Activated T-helper 1 cell treated with anti-CD3 and anti-CD28 coated beads, Interleukin-12 subunit alpha, Interleukin-12 subunit beta, Interleukin-2, Interleukin-4 antibody, amounts not matched to agents 30 ng/mL and 10 ng/mL and 1 ng/mL, durations not matched to agents 14 hours and 24 hours and 36 hours (primary cell): Measurements from ENCODE around the gene SLC16A14. TPM values are rescaled to one million over a fixed set of nuclear protein-coding genes. Genes with fewer than 3 reads are reported as not detected.

Experiments used
- DNase-seq: peaks from one replicate; pipeline ENCODE4 v3.0.0; 2021; ENCODE audit warnings: low spot score
- H3K27ac Mint-ChIP-seq: one replicate; pipeline ENCODE4 v1.8.0; 2021; ENCODE audit warnings: mild to moderate bottlenecking, mixed read lengths
- H3K27me3 Mint-ChIP-seq: one replicate; pipeline ENCODE4 v1.8.0; 2022; ENCODE audit warnings: mild to moderate bottlenecking, moderate library complexity, mixed read lengths; ENCODE audit not compliant: insufficient read depth
- H3K36me3 Mint-ChIP-seq: one replicate; pipeline ENCODE4 v1.8.0; 2021; ENCODE audit warnings: low read depth, mixed read lengths
- H3K4me1 Mint-ChIP-seq: one replicate; pipeline ENCODE4 v1.8.0; 2021; ENCODE audit warnings: low read depth, mixed read lengths
- H3K4me3 Mint-ChIP-seq: one replicate; pipeline ENCODE4 v1.8.0; 2021; ENCODE audit warnings: mild to moderate bottlenecking, moderate library complexity, mixed read lengths
- H3K9me3 Mint-ChIP-seq: one replicate; pipeline ENCODE4 v1.8.0; 2021; ENCODE audit warnings: mixed read lengths
- intact Hi-C: fragments of 100-400 bp; cut with micrococcal nuclease; formaldehyde crosslinking; loops from one replicate; pipeline ENCODE4 v1.15.1; 2024
- total RNA-seq: library from RNA; stranded (reverse); gene quantifications from 2 replicates; pipeline ENCODE4 v1.2.3, GENCODE V29; 2022

SLC16A14 gene
- total RNA-seq, 1 donor from 2014 or later, result 3.1 TPM

GRCh38 chr2:230060672-230061293 lies 7.9 kb downstream of the SLC16A14 start:
- DNase-seq, result no peak
- no peaks in the 10 kb centered on the region for H3K27me3 Mint-ChIP-seq
- peaks cover 12% of the 10 kb centered on the region for H3K4me1 Mint-ChIP-seq
- peak overlapping the region; percentile 35 for H3K4me3 Mint-ChIP-seq
- intact Hi-C loops, result loop anchor here (1.0 to 10.0 kb wide), 3 partner anchors 8 to 276 kb away; no protein-coding TSS in a partner anchor
- H3K36me3 Mint-ChIP-seq, result peaks cover 2% of the 10 kb centered on the region
- H3K27ac Mint-ChIP-seq, result peak overlapping the region; percentile 78
- H3K9me3 Mint-ChIP-seq, result peaks cover 10% of the 10 kb centered on the region

GRCh38 chr2:230053753-230054478 lies 14.8 kb downstream of the SLC16A14 start:
- Mint-ChIP-seq H3K36me3 (peaks cover 2% of the 10 kb centered on the region), H3K4me1 (peaks cover 12% of the 10 kb centered on the region), H3K9me3 (no peaks in the 10 kb centered on the region), H3K27me3 (no peaks in the 10 kb centered on the region), H3K27ac (no peak overlapping the region), H3K4me3 (no peak overlapping the region)
- no peak for DNase-seq
- intact Hi-C loops, result loop anchor here (2.0 kb wide), 1 partner anchor 15 kb away; the partner anchor contains the start of gene SLC16A14

- H3K4me1 Mint-ChIP-seq, result peaks cover 18% of the 10 kb centered on the region
- no peak overlapping the region for H3K4me3 Mint-ChIP-seq
- H3K9me3 Mint-ChIP-seq, result no peaks in the 10 kb centered on the region
- DNase-seq, result no peak
- intact Hi-C loops, result loop anchor here (1.0 kb wide), 1 partner anchor 8 kb away; no protein-coding TSS in a partner anchor
- no peaks in the 10 kb centered on the region for H3K27me3 Mint-ChIP-seq
- peak overlapping the region; percentile 40 for H3K27ac Mint-ChIP-seq
- no peaks in the 10 kb centered on the region for H3K36me3 Mint-ChIP-seq
These were observed 16.4 kb downstream of the SLC16A14 start for GRCh38 chr2:230052299-230052698.

GRCh38 chr2:230050136-230050535 lies 18.6 kb downstream of the SLC16A14 start:
- no peaks in the 10 kb centered on the region for H3K36me3 Mint-ChIP-seq
- no peaks in the 10 kb centered on the region for H3K9me3 Mint-ChIP-seq
- DNase-seq, result no peak
- H3K4me1 Mint-ChIP-seq, result peaks cover 18% of the 10 kb centered on the region
- intact Hi-C loops, result no loop called here
- H3K27me3 Mint-ChIP-seq, result no peaks in the 10 kb centered on the region
- H3K4me3 Mint-ChIP-seq, result no peak overlapping the region
- no peak overlapping the region for H3K27ac Mint-ChIP-seq

GRCh38 chr2:230048010-230048671 lies 20.6 kb downstream of the SLC16A14 start:
- Mint-ChIP-seq H3K27ac (no peak overlapping the region), H3K27me3 (no peaks in the 10 kb centered on the region), H3K36me3 (no peaks in the 10 kb centered on the region), H3K4me1 (peaks cover 10% of the 10 kb centered on the region), H3K9me3 (no peaks in the 10 kb centered on the region), H3K4me3 (no peak overlapping the region)
- DNase-seq, result no peak
- intact Hi-C loops, result loop anchor here (2.0 kb wide), 1 partner anchor 15 kb away; no protein-coding TSS in a partner anchor

GRCh38 chr2:230046491-230046890 lies 22.2 kb downstream of the SLC16A14 start:
- H3K27ac Mint-ChIP-seq, result no peak overlapping the region
- intact Hi-C loops, result no loop called here
- peaks cover 3% of the 10 kb centered on the region for H3K27me3 Mint-ChIP-seq
- H3K36me3 Mint-ChIP-seq, result no peaks in the 10 kb centered on the region
- no peaks in the 10 kb centered on the region for H3K9me3 Mint-ChIP-seq
- H3K4me3 Mint-ChIP-seq, result no peak overlapping the region
- peaks cover 6% of the 10 kb centered on the region for H3K4me1 Mint-ChIP-seq
- no peak for DNase-seq

- Mint-ChIP-seq H3K9me3 (no peaks in the 10 kb centered on the region), H3K4me3 (no peak overlapping the region), H3K27me3 (peaks cover 6% of the 10 kb centered on the region), H3K4me1 (peaks cover 5% of the 10 kb centered on the region), H3K27ac (no peak overlapping the region), H3K36me3 (no peaks in the 10 kb centered on the region)
- no peak for DNase-seq
- intact Hi-C loops, result no loop called here
These were observed 25.3 kb downstream of the SLC16A14 start for GRCh38 chr2:230043461-230043860.

- H3K27ac Mint-ChIP-seq, result no peak overlapping the region
- intact Hi-C loops, result no loop called here
- H3K27me3 Mint-ChIP-seq, result peaks cover 6% of the 10 kb centered on the region
- H3K9me3 Mint-ChIP-seq, result no peaks in the 10 kb centered on the region
- no peaks in the 10 kb centered on the region for H3K36me3 Mint-ChIP-seq
- DNase-seq, result no peak
- H3K4me1 Mint-ChIP-seq, result peaks cover under 1% of the 10 kb centered on the region
- H3K4me3 Mint-ChIP-seq, result no peak overlapping the region
These were observed 25.7 kb downstream of the SLC16A14 start for GRCh38 chr2:230043025-230043424.

- Mint-ChIP-seq H3K4me3 (no peak overlapping the region), H3K27me3 (peaks cover 8% of the 10 kb centered on the region), H3K4me1 (no peaks in the 10 kb centered on the region), H3K27ac (no peak overlapping the region), H3K36me3 (no peaks in the 10 kb centered on the region), H3K9me3 (no peaks in the 10 kb centered on the region)
- intact Hi-C loops, result no loop called here
- no peak for DNase-seq
These were observed 26.5 kb downstream of the SLC16A14 start for GRCh38 chr2:230042195-230042594.

- Mint-ChIP-seq H3K4me1 (no peaks in the 10 kb centered on the region), H3K27ac (no peak overlapping the region), H3K4me3 (no peak overlapping the region), H3K36me3 (no peaks in the 10 kb centered on the region), H3K9me3 (no peaks in the 10 kb centered on the region), H3K27me3 (peaks cover 8% of the 10 kb centered on the region)
- DNase-seq, result no peak
- intact Hi-C loops, result no loop called here
These were observed 45.4 kb downstream of the SLC16A14 start for GRCh38 chr2:230023313-230023712.

- intact Hi-C loops, result no loop called here
- H3K36me3 Mint-ChIP-seq, result no peaks in the 10 kb centered on the region
- H3K4me1 Mint-ChIP-seq, result no peaks in the 10 kb centered on the region
- DNase-seq, result no peak
- H3K27ac Mint-ChIP-seq, result no peak overlapping the region
- no peaks in the 10 kb centered on the region for H3K9me3 Mint-ChIP-seq
- H3K27me3 Mint-ChIP-seq, result peaks cover 17% of the 10 kb centered on the region
- H3K4me3 Mint-ChIP-seq, result no peak overlapping the region
These were observed 49.0 kb downstream of the SLC16A14 start for GRCh38 chr2:230019742-230020141.

- H3K36me3 Mint-ChIP-seq, result no peaks in the 10 kb centered on the region
- H3K27me3 Mint-ChIP-seq, result peaks cover 17% of the 10 kb centered on the region
- no peak overlapping the region for H3K4me3 Mint-ChIP-seq
- intact Hi-C loops, result no loop called here
- no peak for DNase-seq
- no peak overlapping the region for H3K27ac Mint-ChIP-seq
- H3K9me3 Mint-ChIP-seq, result no peaks in the 10 kb centered on the region
- H3K4me1 Mint-ChIP-seq, result no peaks in the 10 kb centered on the region
These were observed 50.6 kb downstream of the SLC16A14 start for GRCh38 chr2:230018153-230018552.

- Mint-ChIP-seq H3K4me3 (no peak overlapping the region), H3K36me3 (no peaks in the 10 kb centered on the region), H3K9me3 (no peaks in the 10 kb centered on the region), H3K27ac (no peak overlapping the region), H3K4me1 (no peaks in the 10 kb centered on the region), H3K27me3 (peaks cover 17% of the 10 kb centered on the region)
- no peak for DNase-seq
- intact Hi-C loops, result no loop called here
These were observed 51.9 kb downstream of the SLC16A14 start for GRCh38 chr2:230016844-230017243.
